GM12873 (cell line): ENCODE data around the gene XAB2.

Source experiments
- CTCF ChIP-seq: IDR thresholded peaks from 2 replicates; pipeline ENCODE4 v1.5.1; 2012; ENCODE audit warnings: low read depth, mild to moderate bottlenecking, moderate library complexity, low read length, control low read depth; ENCODE audit not compliant: insufficient read depth; ENCODE audit errors: missing control alignments

Gene XAB2

GRCh38 chr19:7614859-7615741, 14.2 kb downstream of the XAB2 start:
- TF ChIP-seq CTCF, result no peak

- no peak for TF ChIP-seq CTCF
Observed at GRCh38 chr19:7612282-7613274, 16.8 kb downstream of the XAB2 start.

GRCh38 chr19:7611541-7612279, 17.6 kb downstream of the XAB2 start:
- TF ChIP-seq CTCF, result no peak

GRCh38 chr19:7610491-7611240, 18.7 kb downstream of the XAB2 start:
- no peak for TF ChIP-seq CTCF

GRCh38 chr19:7607874-7608560, 21.3 kb downstream of the XAB2 start:
- TF ChIP-seq CTCF, result no peak

- TF ChIP-seq CTCF, result no peak
Observed at GRCh38 chr19:7607212-7607873, 22.0 kb downstream of the XAB2 start.
